HG02571 (cell line): ENCODE measurements around the gene CD82.
"Not testable (repeated sequence)": the region's sequence is repeated elsewhere in the genome, so short reads cannot be mapped to it uniquely, and the experiment has no call there.

Experiments used
- ATAC-seq: cut with Tn5 transposase; IDR thresholded peaks from one replicate; pipeline ENCODE4 v1.9.1; 2021; ENCODE audit warnings: mild to moderate bottlenecking, moderate library complexity; ENCODE audit not compliant: unreplicated experiment

Gene CD82

DNA sequence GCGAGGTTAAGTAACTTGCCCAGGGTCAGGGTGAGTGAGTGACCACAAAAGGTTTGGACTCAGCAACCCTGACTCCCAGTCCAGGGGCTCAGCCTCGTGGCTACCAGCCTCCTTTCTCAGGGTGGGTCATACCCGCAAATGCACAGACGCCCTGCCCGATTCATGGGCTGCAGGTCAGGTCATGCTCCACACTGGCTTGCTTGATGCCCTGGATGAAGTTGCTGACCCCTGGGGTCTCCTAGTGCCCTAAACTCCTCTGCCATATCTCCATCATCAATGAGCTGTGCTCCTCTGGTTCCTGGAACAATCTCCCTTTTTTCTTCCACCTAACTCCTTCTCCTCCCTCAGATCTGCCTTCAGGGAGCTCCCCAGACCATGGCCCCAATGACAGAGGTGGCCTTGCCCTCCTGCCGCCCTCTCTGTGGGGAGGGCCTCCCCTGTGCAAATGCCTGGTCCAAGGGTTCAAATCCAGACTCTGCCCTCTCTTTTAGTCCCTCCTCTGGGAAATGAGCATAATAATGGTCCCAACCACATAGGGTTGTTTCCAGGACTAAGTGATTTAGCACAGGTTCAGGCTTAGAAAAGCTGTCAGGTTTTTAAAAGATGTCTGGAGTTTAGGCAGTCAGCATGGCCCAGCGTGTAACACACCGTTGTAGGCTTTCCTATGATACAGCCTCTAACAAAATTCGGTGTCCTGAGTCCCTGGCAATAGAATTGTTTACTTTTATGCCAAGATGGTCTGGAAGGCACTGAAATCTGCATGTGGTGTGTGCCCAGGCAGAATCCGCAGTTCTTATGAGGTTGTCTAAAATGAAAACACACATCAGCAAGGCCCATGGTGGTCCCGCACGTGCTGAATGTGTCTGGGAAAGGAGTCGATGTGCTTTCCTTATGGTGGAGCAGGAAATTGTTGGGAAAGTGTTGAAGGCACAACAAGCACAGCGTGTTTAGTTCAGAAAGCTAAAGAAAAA is 63.6 kb downstream of the CD82 start:
- ATAC-seq = no peak

DNA sequence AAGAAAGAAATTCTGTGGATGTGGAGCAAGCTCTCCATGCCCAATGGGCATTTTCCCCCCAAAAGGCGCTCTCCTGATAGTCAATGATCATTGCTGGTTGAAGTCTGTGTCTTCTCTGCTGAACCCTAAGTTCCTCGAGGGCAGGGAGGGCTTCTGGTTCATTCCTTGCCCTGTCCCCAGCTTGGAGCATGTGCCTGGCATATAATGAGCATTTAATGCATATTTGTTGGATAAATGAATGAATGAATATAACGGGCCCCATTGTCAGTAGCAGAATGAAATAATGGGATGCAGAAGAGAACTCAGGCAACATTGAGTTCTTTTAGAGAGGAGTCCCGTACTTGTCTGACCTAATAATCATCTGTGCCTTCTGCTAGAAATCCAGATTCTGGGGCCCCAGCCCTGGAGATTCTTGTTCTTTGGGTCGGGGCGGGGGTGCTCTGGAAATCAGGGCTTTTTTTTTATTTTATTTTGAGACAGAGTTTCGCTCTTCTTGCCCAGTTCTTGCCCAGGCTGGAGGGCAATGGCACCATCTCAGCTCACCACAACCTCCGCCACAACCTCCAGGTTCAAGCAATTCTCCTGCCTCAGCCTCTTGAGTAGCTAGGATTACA is 64.4 kb downstream of the CD82 start:
- no peak for ATAC-seq

DNA sequence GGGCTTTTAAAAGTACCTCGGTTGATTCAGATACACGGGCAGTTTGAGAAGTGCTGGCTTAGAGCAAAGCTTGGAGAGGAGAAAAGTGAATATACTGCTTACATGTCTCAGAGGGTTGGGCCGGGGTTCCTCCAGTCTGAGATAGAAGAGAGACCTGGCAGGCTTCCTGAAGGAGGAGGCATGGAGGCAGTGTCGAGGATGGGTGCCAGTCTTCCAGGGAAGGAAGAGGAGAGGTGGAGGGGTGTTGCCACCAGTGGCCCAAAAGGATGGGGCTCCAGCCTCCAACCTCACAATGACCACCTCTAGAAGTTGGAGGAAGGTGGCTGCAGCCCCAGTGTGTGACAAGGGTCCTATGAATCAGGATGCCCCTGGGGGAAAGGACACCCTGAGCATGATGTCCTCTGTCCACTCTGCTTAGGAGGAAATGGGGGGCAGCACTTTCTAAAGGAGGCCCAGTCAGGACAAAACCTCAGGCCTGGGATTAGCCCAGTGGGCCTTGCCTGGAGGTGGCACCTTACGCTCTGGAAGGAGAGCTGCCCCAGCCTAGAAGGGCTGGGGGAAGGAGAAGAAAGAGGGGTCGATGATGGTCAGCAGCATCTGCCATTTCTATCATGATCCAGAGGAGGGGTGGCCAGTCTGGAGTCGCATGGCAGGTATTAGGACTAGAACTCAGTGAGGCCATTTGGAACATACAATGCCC is 65.2 kb downstream of the CD82 start:
- no peak for ATAC-seq

DNA sequence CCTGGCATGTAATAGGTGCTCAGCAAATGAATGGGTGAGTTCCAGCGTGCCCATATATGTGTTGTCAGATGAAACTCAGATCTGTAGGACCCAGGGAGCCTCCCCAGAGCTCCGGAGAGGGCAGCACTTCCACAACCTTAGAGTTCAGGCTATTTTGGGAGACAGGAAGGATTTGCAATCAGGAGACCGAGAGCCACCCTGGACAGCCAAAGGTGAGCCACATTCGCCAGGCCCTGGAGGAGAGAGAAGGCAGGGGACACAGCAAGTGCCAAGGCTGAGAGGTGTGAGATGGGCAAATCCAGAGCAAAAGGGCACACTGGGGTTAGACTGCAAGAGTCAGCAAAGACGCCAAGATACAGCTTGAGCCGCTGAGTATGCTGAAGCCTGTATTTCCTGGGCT is 66.4 kb downstream of the CD82 start:
- no peak for ATAC-seq

DNA sequence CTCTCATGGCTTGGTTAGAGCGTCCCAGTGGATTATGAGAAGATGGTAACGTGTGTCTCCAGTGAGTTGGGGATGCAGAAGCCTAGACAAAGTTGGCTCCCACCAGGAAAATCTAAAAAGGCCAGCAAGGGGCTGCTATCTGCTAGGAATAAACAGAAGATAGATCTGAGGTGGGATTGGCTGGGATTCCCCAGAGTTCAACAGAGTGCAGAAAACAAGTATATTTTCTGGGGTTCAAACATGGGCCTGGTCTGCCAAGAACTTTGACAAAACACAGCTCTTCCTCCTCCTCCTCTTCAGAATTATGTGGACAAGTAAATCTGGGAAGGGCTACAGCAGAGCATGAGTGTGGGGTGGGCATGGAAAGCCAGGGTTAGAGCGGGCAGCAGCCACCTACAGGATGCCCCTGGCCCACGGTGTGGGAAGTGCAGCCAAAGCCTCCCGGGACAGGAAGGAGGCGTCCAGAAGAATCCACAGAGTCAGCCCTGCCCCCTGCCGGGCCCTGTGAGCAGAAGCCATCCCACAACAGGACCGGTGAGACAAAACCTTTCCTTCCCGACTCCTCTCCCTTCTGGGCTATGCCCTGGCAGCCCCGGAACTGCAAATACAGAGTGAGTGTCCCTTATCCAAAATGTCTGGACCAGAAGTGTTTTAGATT is 67.1 kb downstream of the CD82 start:
- ATAC-seq = no peak

DNA sequence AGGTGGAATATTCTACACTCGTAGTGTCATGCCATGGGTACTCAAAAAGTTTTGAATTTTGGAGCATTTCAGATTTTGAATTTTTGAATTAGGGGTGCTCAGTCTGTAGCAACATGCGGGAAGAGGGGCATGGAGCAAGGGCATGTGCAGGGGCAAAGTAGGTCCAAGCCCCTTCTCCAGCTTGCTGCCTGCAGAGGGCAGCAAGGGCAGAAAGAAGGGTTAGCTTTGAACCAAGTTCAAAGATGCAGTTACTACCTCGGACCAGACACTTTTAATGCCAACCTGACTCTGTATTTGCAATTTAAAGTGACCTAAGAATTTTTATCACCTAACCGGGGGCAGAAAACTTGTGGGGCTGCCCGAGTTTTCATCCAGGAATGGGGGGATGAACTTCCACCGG is 68.2 kb downstream of the CD82 start:
- no peak for ATAC-seq

DNA sequence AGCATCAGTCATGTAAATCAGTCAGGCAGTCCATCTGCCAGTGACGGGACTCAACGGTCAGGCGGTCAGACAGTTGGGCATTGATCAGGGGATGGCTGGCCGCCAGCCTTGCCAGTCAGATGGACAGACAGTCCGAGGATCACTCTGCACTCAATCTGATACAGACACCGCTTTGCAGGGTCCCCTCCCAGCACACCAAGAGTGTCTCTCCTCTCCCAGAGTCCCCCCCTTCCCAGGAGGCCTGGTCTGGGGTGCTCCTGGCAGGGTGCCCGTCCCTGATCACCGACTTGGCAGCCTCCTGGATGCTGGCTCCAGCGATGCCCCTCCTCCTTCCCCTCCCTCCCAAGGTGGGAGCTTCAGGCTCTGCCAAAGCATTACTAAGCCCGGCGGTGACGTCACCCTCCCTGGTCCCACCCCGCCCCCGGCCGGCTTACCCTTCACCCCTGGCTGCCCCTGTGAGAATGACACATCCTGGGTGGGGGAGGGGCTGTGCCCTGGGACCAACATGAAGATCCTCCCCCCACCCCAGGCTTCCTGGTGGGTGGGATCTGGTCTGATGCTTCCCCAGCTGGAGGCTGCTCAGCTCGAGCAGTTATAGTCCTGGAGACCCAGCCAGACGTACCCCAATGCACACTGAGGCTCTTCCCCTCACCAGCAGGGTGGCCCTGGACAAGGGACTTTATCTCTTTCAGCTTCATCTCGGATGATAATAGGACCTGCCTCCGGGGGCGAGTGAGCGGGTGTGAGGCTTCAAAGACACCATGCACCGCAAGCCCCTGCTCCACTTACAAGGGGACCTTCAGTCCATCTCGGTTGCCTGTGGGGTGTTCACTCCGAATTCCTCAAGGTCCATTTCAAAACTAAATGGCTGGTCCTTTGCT is 69.2 kb downstream of the CD82 start:
- no peak for ATAC-seq

DNA sequence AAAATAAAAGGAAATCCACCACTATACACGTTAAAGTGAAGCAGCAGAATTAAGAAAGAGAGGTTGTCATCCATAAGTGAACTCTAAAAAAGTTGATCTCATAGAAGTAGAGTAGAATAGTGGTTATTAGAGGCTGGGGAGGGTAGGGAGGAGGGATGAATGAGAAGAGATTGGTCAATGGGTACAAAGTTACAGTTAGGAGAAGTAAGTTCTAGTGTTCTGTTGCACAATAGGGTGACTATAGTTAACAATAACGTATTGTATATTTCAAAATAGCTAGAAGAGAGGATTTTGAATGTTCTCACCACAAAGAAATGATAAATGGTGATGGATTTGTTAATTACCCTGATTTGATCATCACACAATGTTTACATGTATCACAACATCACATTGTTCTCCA is 72.0 kb downstream of the CD82 start:
- no peak for ATAC-seq

DNA sequence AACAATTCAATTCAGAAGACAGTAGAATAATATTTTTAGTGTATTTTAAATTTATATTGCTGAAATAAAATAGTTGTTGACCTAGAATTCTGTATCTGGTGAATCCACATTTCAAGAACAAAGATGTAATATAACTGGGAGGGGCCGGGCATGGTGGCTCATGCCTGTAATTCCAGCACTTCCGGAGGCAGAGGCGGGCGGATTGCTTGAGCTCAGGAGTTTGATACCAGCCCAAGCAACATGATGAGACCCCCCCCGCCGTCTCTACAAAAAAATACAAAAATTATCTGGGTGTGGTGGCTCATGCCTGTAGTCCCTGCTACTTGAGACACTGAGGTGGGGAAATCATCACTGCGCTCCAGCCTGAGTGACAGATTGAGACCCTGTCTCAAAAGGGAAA is 72.6 kb downstream of the CD82 start:
- ATAC-seq = no peak

DNA sequence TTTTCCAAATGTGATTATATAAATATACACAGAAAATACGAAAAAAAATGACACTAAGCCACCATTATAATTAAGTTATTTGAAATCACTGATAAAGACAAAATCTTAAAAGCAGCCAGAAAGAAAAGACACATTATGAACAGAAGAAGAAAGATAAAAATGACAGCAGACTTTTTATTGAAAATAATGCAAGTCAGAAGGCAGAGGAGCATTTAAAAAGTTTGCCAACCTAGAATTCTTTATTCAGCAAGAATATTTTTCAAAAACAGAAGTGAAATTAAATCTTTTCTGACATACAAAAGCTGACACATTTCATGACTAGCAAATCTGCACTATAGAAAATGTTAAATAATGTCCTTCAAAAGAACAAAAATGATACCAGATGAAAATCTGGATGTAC is 77.8 kb downstream of the CD82 start:
- no peak for ATAC-seq

DNA sequence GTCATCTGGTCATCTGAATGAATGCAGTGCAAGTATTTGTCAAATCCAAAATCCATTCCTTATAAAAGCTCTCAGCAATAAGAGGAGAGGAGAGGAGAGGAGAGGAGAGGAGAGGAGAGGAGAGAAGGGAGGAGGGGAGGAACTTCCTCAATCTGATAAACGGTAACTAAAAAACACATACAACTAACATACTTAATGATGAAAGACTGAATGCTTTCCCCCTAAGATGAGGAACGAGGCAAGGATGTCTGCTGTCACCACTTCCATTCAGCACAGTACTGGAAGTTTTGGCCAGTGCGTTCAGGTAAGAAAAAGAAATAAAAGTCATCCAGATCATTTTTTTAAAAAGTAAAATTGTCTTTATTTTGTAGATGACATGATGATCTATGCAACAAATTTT is 80.4 kb downstream of the CD82 start:
- ATAC-seq = no peak

DNA sequence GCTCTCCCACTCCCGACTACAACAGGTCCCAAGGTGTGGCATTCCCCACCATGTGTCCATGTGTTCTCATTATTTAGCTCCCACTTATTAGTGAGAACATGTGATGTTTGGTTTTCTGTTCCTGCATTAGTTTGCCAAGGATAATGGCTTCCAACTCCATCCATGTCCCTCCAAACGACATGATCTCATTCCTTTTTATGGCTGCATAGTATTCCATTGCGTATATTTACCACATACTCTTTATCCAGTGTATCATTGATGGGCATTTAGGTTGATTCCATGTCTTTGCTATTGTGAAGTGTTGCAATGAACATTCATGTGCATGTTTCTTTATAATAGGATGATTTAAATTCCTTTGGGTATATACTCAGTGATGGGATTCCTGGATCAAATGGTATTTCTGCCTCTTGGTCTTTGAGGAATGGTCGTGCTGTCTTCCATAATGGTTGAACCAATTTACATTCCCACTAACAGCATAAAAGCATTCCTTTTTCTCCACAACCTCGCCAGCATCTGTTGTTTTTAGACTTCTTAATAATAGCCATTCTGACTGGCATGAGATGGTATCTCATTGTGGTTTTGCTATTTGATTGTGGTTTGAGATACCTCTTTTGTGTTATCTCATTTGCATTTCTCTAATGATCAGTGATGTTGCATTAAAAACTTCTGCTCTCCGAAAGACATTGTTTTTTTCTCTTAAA is 81.9 kb downstream of the CD82 start:
- ATAC-seq = not testable (repeated sequence)

DNA sequence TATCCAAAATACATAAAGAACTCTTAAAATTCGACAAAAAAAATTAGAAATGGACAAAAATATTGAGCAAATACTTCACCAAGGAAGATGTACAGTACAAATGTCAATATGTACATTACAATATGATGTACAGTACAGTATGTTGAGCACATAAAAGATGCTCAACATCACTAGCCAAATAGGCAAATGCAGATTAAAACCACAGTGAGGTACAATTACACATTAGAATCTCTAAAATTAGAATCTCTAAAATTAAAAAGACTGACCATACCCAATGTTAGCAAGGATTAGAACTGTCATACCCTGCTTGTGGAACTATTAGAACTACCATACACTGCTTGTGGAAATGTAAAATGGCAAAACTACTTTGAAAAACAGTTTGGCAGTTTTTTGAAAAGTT is 82.6 kb downstream of the CD82 start:
- no peak for ATAC-seq

DNA sequence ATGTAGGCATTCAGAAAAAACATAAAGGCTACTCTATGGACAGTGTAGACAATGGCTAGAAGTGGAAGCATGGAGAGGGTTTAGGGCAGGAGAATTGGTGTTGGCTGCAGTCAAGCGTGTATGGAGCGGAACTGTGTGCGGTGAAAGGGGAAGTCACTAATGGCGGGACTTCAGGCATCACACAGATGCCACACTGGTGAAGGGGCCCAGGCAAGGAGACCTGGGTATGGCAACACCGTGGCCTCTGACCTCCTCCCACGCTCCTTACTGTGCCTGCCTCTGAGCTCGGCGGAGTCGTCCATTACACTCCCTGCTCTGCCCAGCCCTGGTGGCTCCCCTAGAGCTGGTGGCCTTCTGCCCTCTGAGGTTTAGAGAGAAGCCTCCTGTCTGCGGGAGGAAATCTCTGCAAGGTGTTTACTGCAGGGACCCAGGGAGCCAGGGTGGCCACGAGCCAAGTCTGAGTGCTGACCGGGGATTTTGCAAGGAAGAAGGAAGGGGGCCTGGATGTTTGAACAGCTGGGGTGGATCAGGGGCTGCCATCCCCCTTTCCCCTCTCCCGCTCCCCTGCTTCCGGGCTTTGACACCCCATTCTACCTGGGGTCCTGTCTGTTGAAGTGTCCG is 86.2 kb downstream of the CD82 start:
- ATAC-seq = no peak

DNA sequence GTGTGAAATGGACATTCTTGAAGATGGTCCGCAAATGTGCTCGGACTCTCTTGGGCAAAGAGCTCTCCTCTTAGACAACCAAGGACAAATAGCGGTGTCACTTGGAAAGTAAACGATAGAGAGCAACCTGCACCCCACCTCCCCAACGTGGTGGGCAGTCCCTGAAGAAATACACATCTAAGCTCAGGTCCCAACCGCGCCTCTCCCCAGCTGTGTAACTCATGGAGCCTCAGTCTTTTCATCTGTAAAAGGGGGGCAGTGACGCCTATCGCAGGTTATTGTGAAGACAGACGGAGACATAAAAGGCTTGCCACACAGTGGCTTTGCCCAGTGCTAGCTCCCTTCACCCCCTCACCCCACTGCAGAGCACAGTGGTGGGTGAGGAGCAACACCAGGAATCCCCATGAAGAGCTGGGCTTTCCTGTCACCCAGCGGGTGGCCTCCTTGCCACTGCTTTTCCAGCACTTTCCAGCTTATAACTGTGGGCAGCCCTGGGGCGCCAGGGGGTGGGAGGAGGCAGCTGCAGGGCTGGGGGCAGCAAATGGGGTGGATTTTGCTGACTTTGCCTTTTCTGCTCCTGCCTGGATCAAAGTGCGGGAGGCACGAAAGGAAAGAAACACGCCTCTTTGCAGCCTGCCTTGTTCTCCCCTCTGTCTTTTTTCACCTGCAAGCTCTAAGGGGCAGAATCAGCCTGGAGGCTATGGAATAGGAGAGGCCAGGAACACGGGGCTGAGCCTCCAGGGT is 87.6 kb downstream of the CD82 start:
- no peak for ATAC-seq

DNA sequence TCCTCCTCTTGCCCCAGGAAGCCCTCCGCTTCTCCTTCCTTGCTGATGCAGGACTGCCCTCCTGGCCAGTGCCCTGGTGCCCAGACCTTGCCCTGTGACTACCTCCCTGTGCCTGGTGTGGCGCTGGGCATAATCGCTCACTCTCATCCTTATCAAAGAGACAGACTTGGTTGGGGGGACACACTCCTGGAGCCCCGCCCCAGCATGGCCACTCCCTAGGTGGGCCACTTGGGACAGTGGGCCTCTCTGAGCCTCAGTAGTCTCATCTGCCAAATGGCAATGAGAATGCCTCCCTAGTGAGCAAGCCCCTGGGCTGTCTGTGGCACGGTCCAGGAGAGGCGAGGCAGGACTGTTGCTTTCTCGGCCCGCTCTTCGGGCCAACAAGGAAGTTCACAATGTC is 88.6 kb downstream of the CD82 start:
- ATAC-seq = no peak

DNA sequence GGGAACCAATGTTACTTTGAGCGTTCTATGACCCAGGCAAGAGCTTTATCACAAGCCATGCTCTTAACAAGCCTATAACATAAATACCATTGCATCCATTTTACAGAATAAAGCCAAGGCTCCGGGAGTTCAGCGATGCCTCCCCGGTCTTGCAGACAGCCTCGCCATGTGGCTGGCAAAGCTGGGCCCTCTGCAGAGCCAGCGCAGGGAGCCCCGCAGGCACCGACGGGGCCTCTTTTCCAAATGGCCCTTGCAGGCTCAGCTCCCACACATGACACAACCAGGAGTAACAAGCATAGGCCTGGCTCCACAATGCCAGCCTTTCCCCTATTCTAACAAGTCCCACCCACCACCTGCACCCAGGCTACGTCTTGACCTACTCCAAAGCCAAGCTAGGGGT is 89.1 kb downstream of the CD82 start:
- no peak for ATAC-seq

DNA sequence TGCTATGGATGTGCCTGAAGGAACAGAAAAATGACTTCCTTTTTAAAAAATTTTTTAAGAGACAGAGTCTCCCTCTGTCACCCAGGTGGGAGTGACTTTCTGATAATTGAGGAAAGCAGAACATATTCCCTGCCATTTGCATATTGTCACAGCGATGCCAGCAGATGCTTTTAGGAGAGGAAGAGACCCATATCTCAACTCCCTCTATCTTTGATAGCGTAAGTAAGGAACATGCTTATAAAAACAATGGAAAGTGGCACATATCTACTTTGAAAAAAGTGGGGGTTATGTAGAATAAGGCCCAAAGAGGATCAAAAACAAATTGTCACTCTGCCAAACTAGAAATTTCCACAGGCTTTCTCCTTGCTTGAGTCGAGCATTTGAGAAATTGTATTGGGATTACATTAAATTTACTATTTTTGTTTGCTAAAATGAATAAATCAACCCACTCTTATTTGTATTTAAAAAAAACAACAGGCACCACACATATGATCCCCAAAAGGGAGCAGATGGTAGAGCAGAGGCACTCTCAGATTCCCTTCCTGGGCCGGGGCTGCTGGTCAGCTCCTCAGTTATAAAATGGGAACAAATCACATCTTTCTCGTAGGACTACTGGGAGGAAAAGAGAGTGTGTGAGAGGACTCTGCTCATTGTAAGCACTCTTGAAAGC is 92.5 kb downstream of the CD82 start:
- no peak for ATAC-seq
